HG03460 (cell line): ENCODE measurements around the gene SULT1B1.

Source experiments
- ATAC-seq: cut with Tn5 transposase; IDR thresholded peaks from one replicate; pipeline ENCODE4 v1.9.1; 2021; ENCODE audit not compliant: unreplicated experiment

The SULT1B1 gene

GRCh38 chr4:69701696-69702095, 58.7 kb downstream of the SULT1B1 start:
- ATAC-seq: no peak

GRCh38 chr4:69697536-69698242, 62.7 kb downstream of the SULT1B1 start:
- ATAC-seq: no peak

- no peak for ATAC-seq
Observed at GRCh38 chr4:69689599-69689998, 70.8 kb downstream of the SULT1B1 start.

- ATAC-seq: no peak
Observed at GRCh38 chr4:69684804-69685203, 75.6 kb downstream of the SULT1B1 start.
